Measurements from ENCODE around the gene FEM1B. TPM values are rescaled to one million over a fixed set of nuclear protein-coding genes. Genes with fewer than 3 reads are reported as not detected.

FEM1B gene
- polyA plus RNA-seq, 1 donor, result 41.0 TPM

Other genes starting within 250 kb of the FEM1B start
- 31.8 TPM for gene PIAS1, start 223.4 kb upstream of the FEM1B start, polyA plus RNA-seq (ENCODE audit: insufficient read length)
- 8.7 TPM for gene CALML4, start 72.4 kb upstream of the FEM1B start, polyA plus RNA-seq (ENCODE audit: insufficient read length)
- gene CLN6, start 48.0 kb upstream of the FEM1B start, polyA plus RNA-seq (ENCODE audit: insufficient read length), result 19.5 TPM
- gene ITGA11, start 154.4 kb downstream of the FEM1B start, polyA plus RNA-seq (ENCODE audit: insufficient read length), result 3.7 TPM